Measurements from ENCODE around the gene THEMIS. TPM values are rescaled to one million over a fixed set of nuclear protein-coding genes. Genes with fewer than 3 reads are reported as not detected.

Gene THEMIS
- total and polyA plus RNA-seq, 10 of the 15 experiments (the other 5 are each of a cell fraction or from before 2014, with no cell fraction given) = 0.06 to 1.5 (median 0.08) TPM; not detected in 6

DNA sequence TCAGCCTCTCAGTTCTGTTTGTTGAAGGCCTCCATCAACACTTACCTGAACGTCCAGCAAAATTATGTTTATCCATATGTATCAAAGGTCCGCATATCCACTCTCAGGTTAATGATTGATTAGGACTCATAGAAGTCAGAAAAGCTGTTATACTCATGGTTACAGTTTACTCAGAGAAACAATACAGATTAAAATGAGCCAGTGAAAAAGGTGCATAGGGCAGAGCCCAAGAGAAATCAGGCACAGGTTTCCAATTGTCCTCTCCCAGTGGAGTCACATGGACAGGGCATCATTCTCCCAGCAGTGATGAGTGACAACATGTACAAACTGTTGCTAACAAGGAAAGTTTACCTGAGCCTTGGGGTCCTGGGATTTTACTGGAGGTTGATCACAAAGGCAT, 36.2 kb downstream of the THEMIS start:
- Histone ChIP-seq H3K9ac (ENCODE audit: control insufficient read depth, insufficient read depth, low read length) (no peak overlapping the region), H3K36me3 (ENCODE audit: control insufficient read depth in 2 of 2, insufficient read depth in 2 of 2, low read length in 1 of 2) (no peaks in the 10 kb centered on the region), H3K9me3 (replicated peaks; ENCODE audit: control insufficient read depth, insufficient read depth, low read length) (no peaks in the 10 kb centered on the region), H3K27me3 (replicated peaks in 1 of 2; ENCODE audit: control insufficient read depth in 2 of 2, insufficient read depth in 2 of 2, low read length in 1 of 2) (no peaks in the 10 kb centered on the region), H3K79me2 (ENCODE audit: control insufficient read depth, insufficient read depth, low read length) (no peaks in the 10 kb centered on the region), H3K4me1 (ENCODE audit: control insufficient read depth, insufficient read depth, low read length) (no peaks in the 10 kb centered on the region), H2AFZ (ENCODE audit: control insufficient read depth, low read depth, low read length) (no peak overlapping the region), H3K4me2 (ENCODE audit: control insufficient read depth, insufficient read depth) (no peak overlapping the region), H3K27ac (ENCODE audit: control insufficient read depth, insufficient read depth) (no peak overlapping the region), H4K20me1 (ENCODE audit: control insufficient read depth, insufficient read depth) (no peaks in the 10 kb centered on the region), H3K4me3 (no peak overlapping the region)
- ChIA-PET SMC1A (ENCODE audit: uncharacterized antibody, unreplicated experiment) (interaction anchor here (0.7 to 1.4 kb wide), 3 partner anchors 9 to 20 kb away, joined by 3 to 4 read pairs (median 3); no protein-coding TSS in a partner anchor), RAD21 (ENCODE audit: unreplicated experiment) (interaction anchor here (1.0 kb wide), 1 partner anchor 9 kb away, joined by 3 read pairs; no protein-coding TSS in a partner anchor), CTCF (interaction anchor here (1.9 kb wide), 1 partner anchor 10 kb away, joined by 9 read pairs; no protein-coding TSS in a partner anchor), POLR2A (no interaction called here)
- intact Hi-C loops (cut with micrococcal nuclease; ENCODE audit: unreplicated experiment) (no loop called here), in situ Hi-C loops (cut with MboI) (loop anchor here (10.0 kb wide), 1 partner anchor 470 kb away; no protein-coding TSS in a partner anchor)
- no peak for FAIRE-seq
- BruUV-seq (replicated peaks) = no TSS peak
- ATAC-seq = no peak
- TF ChIP-seq, protein P1, sequence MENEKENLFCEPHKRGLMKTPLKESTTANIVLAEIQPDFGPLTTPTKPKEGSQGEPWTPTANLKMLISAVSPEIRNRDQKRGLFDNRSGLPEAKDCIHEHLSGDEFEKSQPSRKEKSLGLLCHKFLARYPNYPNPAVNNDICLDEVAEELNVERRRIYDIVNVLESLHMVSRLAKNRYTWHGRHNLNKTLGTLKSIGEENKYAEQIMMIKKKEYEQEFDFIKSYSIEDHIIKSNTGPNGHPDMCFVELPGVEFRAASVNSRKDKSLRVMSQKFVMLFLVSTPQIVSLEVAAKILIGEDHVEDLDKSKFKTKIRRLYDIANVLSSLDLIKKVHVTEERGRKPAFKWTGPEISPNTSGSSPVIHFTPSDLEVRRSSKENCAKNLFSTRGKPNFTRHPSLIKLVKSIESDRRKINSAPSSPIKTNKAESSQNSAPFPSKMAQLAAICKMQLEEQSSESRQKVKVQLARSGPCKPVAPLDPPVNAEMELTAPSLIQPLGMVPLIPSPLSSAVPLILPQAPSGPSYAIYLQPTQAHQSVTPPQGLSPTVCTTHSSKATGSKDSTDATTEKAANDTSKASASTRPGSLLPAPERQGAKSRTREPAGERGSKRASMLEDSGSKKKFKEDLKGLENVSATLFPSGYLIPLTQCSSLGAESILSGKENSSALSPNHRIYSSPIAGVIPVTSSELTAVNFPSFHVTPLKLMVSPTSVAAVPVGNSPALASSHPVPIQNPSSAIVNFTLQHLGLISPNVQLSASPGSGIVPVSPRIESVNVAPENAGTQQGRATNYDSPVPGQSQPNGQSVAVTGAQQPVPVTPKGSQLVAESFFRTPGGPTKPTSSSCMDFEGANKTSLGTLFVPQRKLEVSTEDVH (IDR thresholded peaks at IDR 0.05; ENCODE audit: low read depth, partially characterized antibody) = no peak
- no peak for DNase-seq (ENCODE audit: low read depth, low spot score)
- WGBS (ENCODE audit: insufficient coverage, insufficient replicate concordance, low lambda C conversion rate, missing lambda C conversion rate) = 23% methylated on average over 2 of the region's 2 CpGs

DNA sequence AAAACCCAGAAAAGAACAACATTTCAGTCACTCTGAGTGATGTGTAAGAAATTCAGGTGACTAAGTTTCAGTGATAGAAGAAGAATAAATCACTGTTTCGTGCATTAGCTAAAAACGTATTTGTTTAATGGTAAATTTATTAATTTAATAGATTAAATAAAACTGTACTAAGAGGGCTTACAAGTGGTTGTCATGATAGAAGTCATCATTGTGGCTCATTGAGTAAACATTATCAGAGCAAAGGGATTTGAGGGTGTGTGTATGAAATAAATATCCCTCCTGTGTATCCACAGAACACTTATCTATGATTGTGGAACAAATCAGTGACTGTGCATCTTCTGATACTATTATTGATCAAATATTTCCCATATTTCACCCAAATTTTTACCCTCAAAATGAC, 40.1 kb downstream of the THEMIS start:
- DNase-seq (ENCODE audit: low read depth, low spot score) (no peak), ATAC-seq (no peak), FAIRE-seq (no peak)
- SMC1A ChIA-PET (ENCODE audit: uncharacterized antibody, unreplicated experiment) = interaction anchor here (1.0 kb wide), 1 partner anchor 9 kb away, joined by 3 read pairs; no protein-coding TSS in a partner anchor
- RAD21 ChIA-PET (ENCODE audit: unreplicated experiment) = no interaction called here
- 0% methylated on average over 2 of the region's 2 CpGs for WGBS (ENCODE audit: insufficient coverage, insufficient replicate concordance, low lambda C conversion rate, missing lambda C conversion rate)
- H3K4me2 ChIP-seq (ENCODE audit: control insufficient read depth, insufficient read depth) = no peak overlapping the region
- H3K27me3 ChIP-seq (replicated peaks in 1 of 2; ENCODE audit: control insufficient read depth in 2 of 2, insufficient read depth in 2 of 2, low read length in 1 of 2) = no peaks in the 10 kb centered on the region
- H3K9ac ChIP-seq (ENCODE audit: control insufficient read depth, insufficient read depth, low read length) = no peak overlapping the region
- no peak overlapping the region for H3K27ac ChIP-seq (ENCODE audit: control insufficient read depth, insufficient read depth)
- no peaks in the 10 kb centered on the region for H3K79me2 ChIP-seq (ENCODE audit: control insufficient read depth, insufficient read depth, low read length)
- POLR2A ChIA-PET = no interaction called here
- H4K20me1 ChIP-seq (ENCODE audit: control insufficient read depth, insufficient read depth) = no peaks in the 10 kb centered on the region
- no peak overlapping the region for H3K4me3 ChIP-seq
- no peak overlapping the region for H2AFZ ChIP-seq (ENCODE audit: control insufficient read depth, low read depth, low read length)
- no peaks in the 10 kb centered on the region for H3K36me3 ChIP-seq (ENCODE audit: control insufficient read depth in 2 of 2, insufficient read depth in 2 of 2, low read length in 1 of 2)
- TF ChIP-seq IKZF2 (IDR thresholded peaks at IDR 0.05) (no peak), PAX5 (IDR thresholded peaks at IDR 0.05; ENCODE audit: borderline replicate concordance, low read depth, low read length) (no peak), ZNF207 (IDR thresholded peaks at IDR 0.05; ENCODE audit: borderline replicate concordance) (no peak), ZNF217 (IDR thresholded peaks at IDR 0.05) (no peak)
- TF ChIP-seq, protein P2, sequence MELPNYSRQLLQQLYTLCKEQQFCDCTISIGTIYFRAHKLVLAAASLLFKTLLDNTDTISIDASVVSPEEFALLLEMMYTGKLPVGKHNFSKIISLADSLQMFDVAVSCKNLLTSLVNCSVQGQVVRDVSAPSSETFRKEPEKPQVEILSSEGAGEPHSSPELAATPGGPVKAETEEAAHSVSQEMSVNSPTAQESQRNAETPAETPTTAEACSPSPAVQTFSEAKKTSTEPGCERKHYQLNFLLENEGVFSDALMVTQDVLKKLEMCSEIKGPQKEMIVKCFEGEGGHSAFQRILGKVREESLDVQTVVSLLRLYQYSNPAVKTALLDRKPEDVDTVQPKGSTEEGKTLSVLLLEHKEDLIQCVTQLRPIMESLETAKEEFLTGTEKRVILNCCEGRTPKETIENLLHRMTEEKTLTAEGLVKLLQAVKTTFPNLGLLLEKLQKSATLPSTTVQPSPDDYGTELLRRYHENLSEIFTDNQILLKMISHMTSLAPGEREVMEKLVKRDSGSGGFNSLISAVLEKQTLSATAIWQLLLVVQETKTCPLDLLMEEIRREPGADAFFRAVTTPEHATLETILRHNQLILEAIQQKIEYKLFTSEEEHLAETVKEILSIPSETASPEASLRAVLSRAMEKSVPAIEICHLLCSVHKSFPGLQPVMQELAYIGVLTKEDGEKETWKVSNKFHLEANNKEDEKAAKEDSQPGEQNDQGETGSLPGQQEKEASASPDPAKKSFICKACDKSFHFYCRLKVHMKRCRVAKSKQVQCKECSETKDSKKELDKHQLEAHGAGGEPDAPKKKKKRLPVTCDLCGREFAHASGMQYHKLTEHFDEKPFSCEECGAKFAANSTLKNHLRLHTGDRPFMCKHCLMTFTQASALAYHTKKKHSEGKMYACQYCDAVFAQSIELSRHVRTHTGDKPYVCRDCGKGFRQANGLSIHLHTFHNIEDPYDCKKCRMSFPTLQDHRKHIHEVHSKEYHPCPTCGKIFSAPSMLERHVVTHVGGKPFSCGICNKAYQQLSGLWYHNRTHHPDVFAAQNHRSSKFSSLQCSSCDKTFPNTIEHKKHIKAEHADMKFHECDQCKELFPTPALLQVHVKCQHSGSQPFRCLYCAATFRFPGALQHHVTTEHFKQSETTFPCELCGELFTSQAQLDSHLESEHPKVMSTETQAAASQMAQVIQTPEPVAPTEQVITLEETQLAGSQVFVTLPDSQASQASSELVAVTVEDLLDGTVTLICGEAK (IDR thresholded peaks at IDR 0.05; ENCODE audit: borderline replicate concordance) = no peak
- TF ChIP-seq, protein P3, sequence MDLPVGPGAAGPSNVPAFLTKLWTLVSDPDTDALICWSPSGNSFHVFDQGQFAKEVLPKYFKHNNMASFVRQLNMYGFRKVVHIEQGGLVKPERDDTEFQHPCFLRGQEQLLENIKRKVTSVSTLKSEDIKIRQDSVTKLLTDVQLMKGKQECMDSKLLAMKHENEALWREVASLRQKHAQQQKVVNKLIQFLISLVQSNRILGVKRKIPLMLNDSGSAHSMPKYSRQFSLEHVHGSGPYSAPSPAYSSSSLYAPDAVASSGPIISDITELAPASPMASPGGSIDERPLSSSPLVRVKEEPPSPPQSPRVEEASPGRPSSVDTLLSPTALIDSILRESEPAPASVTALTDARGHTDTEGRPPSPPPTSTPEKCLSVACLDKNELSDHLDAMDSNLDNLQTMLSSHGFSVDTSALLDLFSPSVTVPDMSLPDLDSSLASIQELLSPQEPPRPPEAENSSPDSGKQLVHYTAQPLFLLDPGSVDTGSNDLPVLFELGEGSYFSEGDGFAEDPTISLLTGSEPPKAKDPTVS (IDR thresholded peaks at IDR 0.05; ENCODE audit: low read depth, low read length) = no peak
- CTCF ChIA-PET = no interaction called here
- in situ Hi-C loops (cut with MboI) = loop anchor here (10.0 kb wide), 1 partner anchor 474 kb away; no protein-coding TSS in a partner anchor
- intact Hi-C loops (cut with micrococcal nuclease; ENCODE audit: unreplicated experiment) = no loop called here
- no peaks in the 10 kb centered on the region for H3K4me1 ChIP-seq (ENCODE audit: control insufficient read depth, insufficient read depth, low read length)
- no TSS peak for BruUV-seq (replicated peaks)
- H3K9me3 ChIP-seq (replicated peaks; ENCODE audit: control insufficient read depth, insufficient read depth, low read length) = no peaks in the 10 kb centered on the region

All from GM12878 (cell line).